RWPE2 (cell line): ENCODE measurements around the gene HS3ST2.

ENCODE experiments used
- ATAC-seq: fragments of 200-7000 bp; cut with Tn5 transposase; 3 replicates; pipeline ENCODE4 v1.9.1; 2021; ENCODE audit warnings: low read depth
- DNase-seq: peaks from one replicate; pipeline ENCODE4 v3.0.0-alpha.2; 2020; ENCODE audit warnings: low spot score
- H3K27ac ChIP-seq: fragments of 450-650 bp; 2 replicates; pipeline ENCODE4 v1.5.1; 2017; ENCODE audit warnings: mild to moderate bottlenecking; ENCODE audit not compliant: poor library complexity, severe bottlenecking
- H3K27me3 ChIP-seq: fragments of 250-450 bp; sonication (Bioruptor Pico); 2 replicates; pipeline ENCODE4 v1.5.1; 2021; ENCODE audit warnings: mild to moderate bottlenecking, moderate library complexity; ENCODE audit not compliant: insufficient read depth, poor library complexity, severe bottlenecking
- H3K36me3 ChIP-seq: fragments of 250-450 bp; sonication (Bioruptor Pico); 2 replicates; pipeline ENCODE4 v1.5.1; 2020; ENCODE audit warnings: low read depth, mild to moderate bottlenecking, moderate library complexity
- H3K4me1 ChIP-seq: fragments of 250-450 bp; sonication (Bioruptor Pico); 2 replicates; pipeline ENCODE4 v1.5.1; 2021; ENCODE audit warnings: mild to moderate bottlenecking, moderate library complexity; ENCODE audit not compliant: insufficient read depth, poor library complexity, severe bottlenecking
- H3K4me3 ChIP-seq: fragments of 250-450 bp; sonication (Bioruptor Pico); 2 replicates; pipeline ENCODE4 v1.5.1; 2021; ENCODE audit warnings: mild to moderate bottlenecking, moderate library complexity; ENCODE audit not compliant: severe bottlenecking
- H3K9me3 ChIP-seq: fragments of 250-450 bp; sonication (Bioruptor Pico); 2 replicates; pipeline ENCODE4 v1.5.1; 2021; ENCODE audit warnings: mild to moderate bottlenecking, moderate library complexity; ENCODE audit not compliant: severe bottlenecking
- TF ChIP-seq, protein P1 (sequence below): fragments of 450-650 bp; IDR thresholded peaks from one replicate; pipeline ENCODE4 v1.5.1; 2017; ENCODE audit warnings: mild to moderate bottlenecking, moderate library complexity; ENCODE audit not compliant: poor library complexity, severe bottlenecking

HS3ST2 gene

DNA sequence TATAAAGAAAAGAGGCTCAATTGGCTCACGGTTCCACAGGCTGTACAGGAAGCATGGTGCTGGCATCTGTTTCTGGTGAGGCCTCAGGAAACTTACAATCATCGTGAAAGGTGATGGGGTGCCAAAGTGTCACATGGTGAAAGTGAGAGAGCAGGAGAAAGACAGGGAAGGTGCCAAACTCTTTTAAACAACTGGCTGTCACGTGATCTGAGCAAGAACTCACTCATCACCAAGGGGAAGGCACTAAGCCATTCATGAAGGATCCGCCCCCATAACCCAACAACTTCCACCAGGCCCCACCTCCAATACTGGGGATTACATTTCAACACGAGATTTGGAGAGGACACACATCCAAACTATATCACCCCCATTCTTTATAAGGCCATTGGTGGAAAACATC lies 28.4 kb upstream of the HS3ST2 start:
- H3K9me3 ChIP-seq: no peaks in the 10 kb centered on the region
- H3K27ac ChIP-seq: no peak overlapping the region
- H3K4me3 ChIP-seq: no peak overlapping the region
- H3K4me1 ChIP-seq: peaks cover 27% of the 10 kb centered on the region
- TF ChIP-seq, protein P1, sequence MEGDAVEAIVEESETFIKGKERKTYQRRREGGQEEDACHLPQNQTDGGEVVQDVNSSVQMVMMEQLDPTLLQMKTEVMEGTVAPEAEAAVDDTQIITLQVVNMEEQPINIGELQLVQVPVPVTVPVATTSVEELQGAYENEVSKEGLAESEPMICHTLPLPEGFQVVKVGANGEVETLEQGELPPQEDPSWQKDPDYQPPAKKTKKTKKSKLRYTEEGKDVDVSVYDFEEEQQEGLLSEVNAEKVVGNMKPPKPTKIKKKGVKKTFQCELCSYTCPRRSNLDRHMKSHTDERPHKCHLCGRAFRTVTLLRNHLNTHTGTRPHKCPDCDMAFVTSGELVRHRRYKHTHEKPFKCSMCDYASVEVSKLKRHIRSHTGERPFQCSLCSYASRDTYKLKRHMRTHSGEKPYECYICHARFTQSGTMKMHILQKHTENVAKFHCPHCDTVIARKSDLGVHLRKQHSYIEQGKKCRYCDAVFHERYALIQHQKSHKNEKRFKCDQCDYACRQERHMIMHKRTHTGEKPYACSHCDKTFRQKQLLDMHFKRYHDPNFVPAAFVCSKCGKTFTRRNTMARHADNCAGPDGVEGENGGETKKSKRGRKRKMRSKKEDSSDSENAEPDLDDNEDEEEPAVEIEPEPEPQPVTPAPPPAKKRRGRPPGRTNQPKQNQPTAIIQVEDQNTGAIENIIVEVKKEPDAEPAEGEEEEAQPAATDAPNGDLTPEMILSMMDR: no peak
- no peaks in the 10 kb centered on the region for H3K36me3 ChIP-seq
- ATAC-seq: no peak
- no peak for DNase-seq
- H3K27me3 ChIP-seq: no peaks in the 10 kb centered on the region

DNA sequence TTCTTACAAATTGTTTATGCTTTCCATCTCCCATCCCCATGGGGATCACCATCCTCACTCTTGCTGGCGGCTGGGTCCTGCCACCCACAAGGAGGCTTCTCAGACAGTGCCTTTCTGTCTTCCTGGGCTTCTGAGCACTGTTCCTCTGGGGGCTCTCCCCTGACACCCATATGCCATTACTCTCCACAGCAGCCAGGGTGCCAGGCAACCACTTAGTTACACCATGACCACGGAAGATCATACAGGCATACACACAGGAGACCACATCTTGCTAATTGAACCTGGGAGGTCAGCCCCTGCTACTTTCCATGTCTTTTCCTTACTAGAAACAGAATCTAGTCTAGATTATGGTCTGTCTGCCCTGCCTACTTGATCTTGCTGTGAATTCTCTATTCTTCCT lies 27.7 kb upstream of the HS3ST2 start:
- DNase-seq (no peak), ATAC-seq (no peak)
- H3K9me3 ChIP-seq: no peaks in the 10 kb centered on the region
- no peaks in the 10 kb centered on the region for H3K36me3 ChIP-seq
- TF ChIP-seq, protein P1: no peak
- H3K4me3 ChIP-seq: no peak overlapping the region
- H3K27ac ChIP-seq: no peak overlapping the region
- H3K4me1 ChIP-seq: peaks cover 27% of the 10 kb centered on the region
- H3K27me3 ChIP-seq: no peaks in the 10 kb centered on the region

DNA sequence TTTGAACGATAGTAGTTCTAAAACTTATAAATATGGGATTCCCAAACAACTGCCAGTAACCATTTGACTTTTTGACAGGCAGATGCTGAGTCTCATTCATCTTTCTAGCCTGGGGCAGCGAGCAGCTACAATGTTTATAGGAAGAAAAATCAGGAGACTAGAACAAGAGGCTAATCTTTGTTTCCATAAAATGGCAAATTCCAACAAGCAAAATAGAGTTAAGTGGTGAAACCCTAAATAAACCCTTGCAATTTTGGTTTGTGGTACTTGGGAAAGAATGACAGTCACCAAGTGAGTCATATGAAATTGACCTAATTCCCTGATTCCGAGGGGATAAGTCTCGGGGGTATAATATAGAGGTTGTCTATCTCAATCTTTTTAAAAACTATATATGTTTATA lies 27.3 kb upstream of the HS3ST2 start:
- H3K9me3 ChIP-seq: no peaks in the 10 kb centered on the region
- peak overlapping the region; percentile 84 for H3K27ac ChIP-seq
- H3K4me1 ChIP-seq: peaks cover 27% of the 10 kb centered on the region
- DNase-seq: no peak
- TF ChIP-seq, protein P1: no peak
- H3K36me3 ChIP-seq: no peaks in the 10 kb centered on the region
- no peak overlapping the region for H3K4me3 ChIP-seq
- no peak for ATAC-seq
- H3K27me3 ChIP-seq: no peaks in the 10 kb centered on the region

DNA sequence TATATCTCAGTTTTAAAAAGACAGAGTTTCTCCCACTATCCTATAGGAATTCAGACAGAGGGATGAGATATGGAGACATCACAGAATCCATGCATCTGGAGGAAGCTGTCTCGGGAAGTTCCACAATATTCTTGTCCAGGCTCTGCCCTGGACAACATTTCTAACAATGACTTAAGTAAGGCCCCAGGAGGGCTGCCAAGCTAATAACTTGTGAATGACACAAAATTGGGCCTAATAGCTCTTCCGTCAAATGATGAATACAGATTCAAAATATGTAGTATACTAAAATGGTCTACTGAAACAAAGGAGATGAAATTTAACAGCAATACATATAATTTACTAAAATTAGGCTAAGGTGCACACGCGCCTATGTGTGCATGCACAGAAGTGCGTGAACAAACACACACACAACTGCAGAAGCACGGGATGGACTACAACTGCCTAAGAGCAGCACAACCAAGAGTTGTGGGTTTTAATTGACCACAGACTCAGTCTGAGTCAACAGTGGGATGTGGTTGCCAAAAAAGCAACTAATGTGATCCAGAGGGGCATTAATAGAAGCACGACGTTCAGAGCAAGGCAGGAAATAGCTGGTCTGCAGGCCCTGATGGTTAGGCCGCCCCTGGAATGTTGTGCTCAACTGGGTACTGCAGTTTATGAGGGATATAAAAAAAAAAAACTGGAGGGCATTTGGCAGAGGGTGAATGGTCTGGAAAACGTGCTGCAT lies 26.3 kb upstream of the HS3ST2 start:
- peak overlapping the region; percentile 84 for H3K27ac ChIP-seq
- no peaks in the 10 kb centered on the region for H3K36me3 ChIP-seq
- TF ChIP-seq, protein P1: no peak
- H3K27me3 ChIP-seq: no peaks in the 10 kb centered on the region
- H3K4me3 ChIP-seq: no peak overlapping the region
- DNase-seq (no peak), ATAC-seq (peak; percentile 64)
- H3K9me3 ChIP-seq: no peaks in the 10 kb centered on the region
- peaks cover 27% of the 10 kb centered on the region for H3K4me1 ChIP-seq

DNA sequence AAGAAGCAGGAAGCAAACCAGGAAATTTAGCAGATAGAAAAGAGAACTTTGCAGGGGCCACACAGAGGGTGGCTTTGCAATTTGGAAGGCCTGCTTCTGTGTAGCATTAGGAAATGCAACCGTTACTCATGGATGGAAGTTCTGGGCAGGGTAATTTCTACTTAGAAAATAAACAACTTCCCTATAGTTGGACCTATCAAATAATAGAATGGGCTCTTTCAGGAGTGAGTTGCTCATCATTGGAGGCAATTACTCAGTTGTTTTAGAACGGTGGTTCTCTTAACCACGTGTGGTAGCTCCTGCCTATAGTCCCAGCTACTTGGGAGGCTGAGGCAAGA lies 25.8 kb upstream of the HS3ST2 start:
- ATAC-seq (no peak; the same call in 2 of the 3 replicates), DNase-seq (no peak)
- H3K4me3 ChIP-seq: no peak overlapping the region
- peaks cover 27% of the 10 kb centered on the region for H3K4me1 ChIP-seq
- H3K27me3 ChIP-seq: no peaks in the 10 kb centered on the region
- H3K36me3 ChIP-seq: no peaks in the 10 kb centered on the region
- H3K27ac ChIP-seq: peak overlapping the region; percentile 84
- TF ChIP-seq, protein P1: no peak
- H3K9me3 ChIP-seq: no peaks in the 10 kb centered on the region
